AG04450 (cell line): Measurements from ENCODE around the gene RFT1. TPM values are rescaled to one million over a fixed set of nuclear protein-coding genes. Genes with fewer than 3 reads are reported as not detected.

Source experiments
- CTCF ChIA-PET: fragments of 300-600, 350-600 bp; formaldehyde crosslinking; extraction: SDS; loops from one replicate; lab custom pipeline; 2022; ENCODE audit warnings: antibody characterized with exemption, inconsistent platforms; lab: Charles Lee
- POLR2A ChIA-PET: fragments of 350-600 bp; formaldehyde crosslinking; extraction: SDS; loops from one replicate; lab custom pipeline; 2021; ENCODE audit warnings: antibody characterized with exemption, inconsistent platforms; lab: Yijun Ruan, JAX
- DNase-seq: peaks from one replicate; pipeline ENCODE4 v3.0.0-alpha.2; 2011; ENCODE audit warnings: low read depth, low spot score
- H3K27ac ChIP-seq: one replicate; pipeline ENCODE4 v1.5.1; 2012; ENCODE audit warnings: low read depth, low read length, control low read depth
- H3K27me3 ChIP-seq: one replicate; pipeline ENCODE4 v1.6.0; 2012; ENCODE audit warnings: low read length; ENCODE audit not compliant: control insufficient read depth, insufficient read depth
- H3K4me3 ChIP-seq: 2 replicates; pipeline ENCODE4 v1.5.1; 2011; ENCODE audit warnings: mild to moderate bottlenecking, low read depth, low read length, control low read depth
- H3K9me3 ChIP-seq: 2 replicates; pipeline ENCODE4 v1.5.1; 2012; ENCODE audit warnings: low read length; ENCODE audit not compliant: control insufficient read depth, insufficient read depth
- polyA plus RNA-seq: library from polyadenylated mRNA; depleted of rRNA; stranded (reverse); fragments of >200 nt; gene quantifications from 2 replicates; pipeline ENCODE4 v1.2.3, GENCODE V29; 2011
- TF ChIP-seq, protein P1 (sequence below): IDR thresholded peaks from 2 replicates; pipeline ENCODE4 v1.5.1; 2011; ENCODE audit warnings: low read depth, low read length, control low read depth, inconsistent platforms

The RFT1 gene
- polyA plus RNA-seq, 1 experiment = 26.4 TPM

DNA sequence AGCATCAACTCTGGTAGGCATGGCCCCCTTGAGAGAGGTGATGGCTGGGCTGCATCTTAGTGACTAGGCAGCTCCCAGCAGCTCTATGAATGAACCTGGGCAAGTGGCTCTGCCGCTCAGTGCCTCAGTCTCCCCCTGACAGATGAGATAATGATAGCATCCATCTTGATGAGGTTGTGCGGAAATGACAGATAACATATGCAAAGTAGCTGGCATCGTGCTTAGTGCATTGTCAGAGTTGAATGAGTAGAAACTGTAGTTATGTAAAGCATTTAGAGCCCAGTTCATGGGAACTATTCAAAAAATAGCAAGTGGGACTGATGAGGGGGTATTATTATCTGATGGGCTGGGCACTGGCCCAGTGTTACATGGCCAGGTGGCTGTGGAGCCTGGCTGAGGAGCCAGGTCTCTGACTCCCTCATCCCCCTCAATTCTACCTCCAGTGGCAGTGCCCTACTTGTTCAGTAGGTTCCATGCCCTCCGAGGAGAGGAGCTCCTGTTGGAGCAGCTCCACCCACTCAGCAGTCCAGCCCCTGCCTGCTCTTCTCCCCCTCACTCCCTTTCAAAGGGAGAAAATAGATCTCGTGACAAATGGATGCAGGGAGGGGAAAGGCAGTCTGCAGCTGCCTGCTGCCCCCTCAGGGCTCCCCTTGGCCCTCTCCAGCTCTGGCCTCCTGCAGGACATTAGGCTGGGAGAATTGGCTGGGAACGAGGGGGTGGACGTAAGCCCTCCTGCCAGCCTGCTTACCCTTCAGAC is 37.4 kb upstream of the RFT1 start:
- CTCF ChIA-PET = interaction anchor here (0.9 kb wide), 1 partner anchor 8 kb away, joined by 3 read pairs; no protein-coding TSS in a partner anchor
- no peak for DNase-seq
- POLR2A ChIA-PET = no interaction called here
- Histone ChIP-seq H3K4me3 (no peak overlapping the region), H3K9me3 (no peaks in the 10 kb centered on the region; the same call in 1 of the 2 replicates), H3K27me3 (no peaks in the 10 kb centered on the region), H3K27ac (no peak overlapping the region)
- TF ChIP-seq, protein P1, sequence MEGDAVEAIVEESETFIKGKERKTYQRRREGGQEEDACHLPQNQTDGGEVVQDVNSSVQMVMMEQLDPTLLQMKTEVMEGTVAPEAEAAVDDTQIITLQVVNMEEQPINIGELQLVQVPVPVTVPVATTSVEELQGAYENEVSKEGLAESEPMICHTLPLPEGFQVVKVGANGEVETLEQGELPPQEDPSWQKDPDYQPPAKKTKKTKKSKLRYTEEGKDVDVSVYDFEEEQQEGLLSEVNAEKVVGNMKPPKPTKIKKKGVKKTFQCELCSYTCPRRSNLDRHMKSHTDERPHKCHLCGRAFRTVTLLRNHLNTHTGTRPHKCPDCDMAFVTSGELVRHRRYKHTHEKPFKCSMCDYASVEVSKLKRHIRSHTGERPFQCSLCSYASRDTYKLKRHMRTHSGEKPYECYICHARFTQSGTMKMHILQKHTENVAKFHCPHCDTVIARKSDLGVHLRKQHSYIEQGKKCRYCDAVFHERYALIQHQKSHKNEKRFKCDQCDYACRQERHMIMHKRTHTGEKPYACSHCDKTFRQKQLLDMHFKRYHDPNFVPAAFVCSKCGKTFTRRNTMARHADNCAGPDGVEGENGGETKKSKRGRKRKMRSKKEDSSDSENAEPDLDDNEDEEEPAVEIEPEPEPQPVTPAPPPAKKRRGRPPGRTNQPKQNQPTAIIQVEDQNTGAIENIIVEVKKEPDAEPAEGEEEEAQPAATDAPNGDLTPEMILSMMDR = no peak

DNA sequence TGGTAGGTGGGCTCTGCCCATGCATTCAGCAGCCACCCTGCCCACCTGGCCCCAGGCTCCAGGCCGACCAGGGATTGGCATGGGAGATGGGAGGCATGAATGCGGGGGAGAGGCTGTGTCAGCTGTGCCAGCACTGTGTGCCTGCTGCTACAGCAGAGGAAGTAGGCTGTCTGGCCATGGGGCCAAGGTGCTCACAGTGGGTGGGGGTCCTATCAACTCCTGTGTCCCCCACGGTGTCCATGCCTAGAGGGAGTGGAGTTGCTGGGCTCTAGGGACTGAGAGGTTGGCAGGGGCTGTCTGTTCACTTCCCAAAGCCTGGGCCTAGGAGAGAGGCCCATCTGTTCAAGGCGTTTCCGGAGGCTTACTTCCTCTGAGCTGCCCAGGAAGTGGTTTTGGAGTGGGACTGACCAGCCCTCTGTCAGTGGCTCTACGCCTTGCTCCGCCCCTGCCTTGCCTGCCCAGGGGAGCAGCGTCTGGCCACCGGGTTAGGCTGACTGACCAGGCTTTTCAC is 36.6 kb upstream of the RFT1 start:
- no peaks in the 10 kb centered on the region; the same call in 1 of the 2 replicates for H3K9me3 ChIP-seq
- no peak overlapping the region for H3K4me3 ChIP-seq
- DNase-seq = peak; percentile 11
- no peaks in the 10 kb centered on the region for H3K27me3 ChIP-seq
- peak overlapping the region; percentile 52 for H3K27ac ChIP-seq
- TF ChIP-seq, protein P1 = no peak
- POLR2A ChIA-PET = no interaction called here
- CTCF ChIA-PET = no interaction called here

DNA sequence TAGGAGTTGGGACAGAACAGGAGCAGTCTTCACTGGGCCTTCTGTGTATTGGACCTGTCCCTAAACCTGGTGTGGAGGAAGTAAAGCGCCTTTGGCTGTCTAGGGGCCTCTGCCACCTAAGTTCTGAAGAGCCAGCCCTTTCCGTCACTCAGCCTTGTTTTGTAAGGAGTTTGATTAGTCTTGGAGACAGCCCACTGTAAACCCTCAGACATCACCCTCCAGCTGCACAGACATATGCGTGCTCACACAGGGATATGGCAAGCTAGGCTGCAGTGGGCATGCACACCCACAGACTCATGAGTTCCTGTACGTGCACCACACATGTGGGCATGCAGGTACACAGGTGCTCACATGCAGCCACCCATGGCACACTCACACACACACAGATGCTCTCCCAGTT is 36.0 kb upstream of the RFT1 start:
- ChIA-PET CTCF (interaction anchor here (3.2 kb wide), 1 partner anchor 30 kb away, joined by 10 read pairs; no protein-coding TSS in a partner anchor), POLR2A (no interaction called here)
- Histone ChIP-seq H3K9me3 (no peaks in the 10 kb centered on the region; the same call in 1 of the 2 replicates), H3K27ac (no peak overlapping the region), H3K27me3 (no peaks in the 10 kb centered on the region), H3K4me3 (no peak overlapping the region)
- TF ChIP-seq, protein P1 = no peak
- no peak for DNase-seq

DNA sequence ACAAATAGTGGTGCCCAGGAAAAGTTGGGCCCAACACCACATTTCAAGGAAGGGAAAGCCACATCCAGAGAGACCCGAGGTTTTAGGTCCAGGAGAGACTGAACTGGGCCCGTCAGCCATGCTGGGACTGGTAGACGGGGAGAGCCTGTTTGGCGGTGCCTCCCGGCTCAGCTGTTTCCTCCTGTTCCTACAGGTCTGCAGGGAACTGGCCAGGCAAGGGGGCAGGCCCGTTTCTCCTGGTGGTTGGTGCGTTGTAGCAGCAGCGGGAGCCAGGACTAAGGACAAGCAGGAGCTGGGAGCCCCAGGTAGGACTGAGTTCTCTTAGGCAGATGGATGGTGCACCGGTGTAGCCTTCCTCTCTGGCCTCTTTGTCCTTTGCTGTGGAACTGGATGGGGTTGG is 34.7 kb upstream of the RFT1 start:
- TF ChIP-seq, protein P1 = no peak
- Histone ChIP-seq H3K27me3 (no peaks in the 10 kb centered on the region), H3K9me3 (no peaks in the 10 kb centered on the region; the same call in 1 of the 2 replicates), H3K4me3 (no peak overlapping the region), H3K27ac (no peak overlapping the region)
- DNase-seq = no peak
- ChIA-PET POLR2A (interaction anchor here (0.5 kb wide), 1 partner anchor 114 kb away, joined by 4 read pairs; no protein-coding TSS in a partner anchor), CTCF (interaction anchor here (3.2 kb wide), 1 partner anchor 31 kb away, joined by 10 read pairs; no protein-coding TSS in a partner anchor)
